ENCODE data around the gene RIMBP2. TPM values are rescaled to one million over a fixed set of nuclear protein-coding genes. Genes with fewer than 3 reads are reported as not detected.

Gene RIMBP2
- total RNA-seq, 1 donor from 2014 or later = 0.27 TPM

- ATAC-seq (no peak), DNase-seq (no peak)
- H3K36me3 ChIP-seq = no peaks in the 10 kb centered on the region
- intact Hi-C loops (cut with DNase I) = no loop called here
- no peak overlapping the region for H3K27ac ChIP-seq
- TF ChIP-seq, protein P1, sequence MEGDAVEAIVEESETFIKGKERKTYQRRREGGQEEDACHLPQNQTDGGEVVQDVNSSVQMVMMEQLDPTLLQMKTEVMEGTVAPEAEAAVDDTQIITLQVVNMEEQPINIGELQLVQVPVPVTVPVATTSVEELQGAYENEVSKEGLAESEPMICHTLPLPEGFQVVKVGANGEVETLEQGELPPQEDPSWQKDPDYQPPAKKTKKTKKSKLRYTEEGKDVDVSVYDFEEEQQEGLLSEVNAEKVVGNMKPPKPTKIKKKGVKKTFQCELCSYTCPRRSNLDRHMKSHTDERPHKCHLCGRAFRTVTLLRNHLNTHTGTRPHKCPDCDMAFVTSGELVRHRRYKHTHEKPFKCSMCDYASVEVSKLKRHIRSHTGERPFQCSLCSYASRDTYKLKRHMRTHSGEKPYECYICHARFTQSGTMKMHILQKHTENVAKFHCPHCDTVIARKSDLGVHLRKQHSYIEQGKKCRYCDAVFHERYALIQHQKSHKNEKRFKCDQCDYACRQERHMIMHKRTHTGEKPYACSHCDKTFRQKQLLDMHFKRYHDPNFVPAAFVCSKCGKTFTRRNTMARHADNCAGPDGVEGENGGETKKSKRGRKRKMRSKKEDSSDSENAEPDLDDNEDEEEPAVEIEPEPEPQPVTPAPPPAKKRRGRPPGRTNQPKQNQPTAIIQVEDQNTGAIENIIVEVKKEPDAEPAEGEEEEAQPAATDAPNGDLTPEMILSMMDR (IDR thresholded peaks at IDR 0.05) = no peak
- no peak overlapping the region for H3K4me3 ChIP-seq
- no peaks in the 10 kb centered on the region for H3K27me3 ChIP-seq (ENCODE audit: low read depth)
- no peaks in the 10 kb centered on the region for H3K4me1 ChIP-seq
- H3K9me3 ChIP-seq = no peaks in the 10 kb centered on the region
Observed at GRCh38 chr12:130451001-130451930, 264.8 kb downstream of the RIMBP2 start.

- no peak overlapping the region for H3K27ac ChIP-seq
- intact Hi-C loops (cut with DNase I) = no loop called here
- no peaks in the 10 kb centered on the region for H3K4me1 ChIP-seq
- DNase-seq = no peak
- ATAC-seq = no peak
- H3K9me3 ChIP-seq = no peaks in the 10 kb centered on the region
- H3K27me3 ChIP-seq (ENCODE audit: low read depth) = no peaks in the 10 kb centered on the region
- H3K36me3 ChIP-seq = no peaks in the 10 kb centered on the region
- TF ChIP-seq, protein P1 (IDR thresholded peaks at IDR 0.05) = no peak
- H3K4me3 ChIP-seq = no peak overlapping the region
Observed at GRCh38 chr12:130449291-130449690, 266.8 kb downstream of the RIMBP2 start.

- no peaks in the 10 kb centered on the region for H3K36me3 ChIP-seq
- ATAC-seq (no peak), DNase-seq (no peak)
- no peaks in the 10 kb centered on the region for H3K9me3 ChIP-seq
- no peak overlapping the region for H3K27ac ChIP-seq
- TF ChIP-seq, protein P1 (IDR thresholded peaks at IDR 0.05) = no peak
- intact Hi-C loops (cut with DNase I) = no loop called here
- H3K27me3 ChIP-seq (ENCODE audit: low read depth) = no peaks in the 10 kb centered on the region
- no peak overlapping the region for H3K4me3 ChIP-seq
- no peaks in the 10 kb centered on the region for H3K4me1 ChIP-seq
Observed at GRCh38 chr12:130448044-130448821, 267.9 kb downstream of the RIMBP2 start.

- H3K4me1 ChIP-seq = no peaks in the 10 kb centered on the region
- H3K9me3 ChIP-seq = no peaks in the 10 kb centered on the region
- no peaks in the 10 kb centered on the region for H3K36me3 ChIP-seq
- ATAC-seq = no peak
- DNase-seq = no peak
- intact Hi-C loops (cut with DNase I) = no loop called here
- H3K27ac ChIP-seq = no peak overlapping the region
- TF ChIP-seq, protein P1 (IDR thresholded peaks at IDR 0.05) = no peak
- no peak overlapping the region for H3K4me3 ChIP-seq
- no peaks in the 10 kb centered on the region for H3K27me3 ChIP-seq (ENCODE audit: low read depth)
Observed at GRCh38 chr12:130447655-130447965, 268.5 kb downstream of the RIMBP2 start.

DNA sequence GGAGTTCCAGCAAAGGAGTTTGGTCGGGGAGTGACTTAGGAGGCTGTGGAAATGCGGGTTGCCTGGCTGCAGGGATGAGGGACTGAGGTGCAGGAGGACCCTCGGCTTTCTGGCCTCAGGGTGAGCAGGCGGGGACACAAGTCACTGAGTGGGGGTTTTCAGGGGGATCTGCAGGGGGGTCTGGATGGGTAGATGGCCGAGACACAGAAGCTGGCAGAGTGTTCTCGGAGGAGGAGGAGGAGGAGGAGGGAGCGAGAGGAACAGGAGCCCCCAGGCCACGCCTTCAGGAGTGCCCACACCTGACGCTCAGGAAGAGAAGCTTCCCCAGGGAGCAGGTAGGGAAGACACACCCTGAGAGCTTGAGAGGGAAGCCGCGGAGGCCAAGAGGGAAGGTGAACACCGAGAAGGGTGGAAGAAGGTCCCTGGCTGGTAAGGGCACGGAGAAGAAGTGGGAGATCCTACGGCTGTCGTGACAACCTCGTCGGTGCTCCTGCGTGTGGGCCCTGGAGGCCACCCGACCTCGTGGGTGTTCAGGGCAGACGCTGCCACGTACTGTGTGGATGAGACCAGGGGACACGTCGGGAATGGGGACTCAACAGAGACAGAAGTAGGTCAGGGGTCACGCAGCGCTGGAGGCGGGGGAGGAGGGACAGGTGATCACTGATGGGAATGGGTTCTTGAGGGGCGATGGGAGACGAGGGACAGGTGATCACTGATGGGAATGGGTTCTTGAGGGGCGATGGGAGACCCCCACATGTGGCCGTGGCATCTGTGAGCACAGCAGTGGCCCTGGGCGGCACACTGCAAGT is 269.0 kb downstream of the RIMBP2 start:
- intact Hi-C loops (cut with DNase I) = no loop called here

More for the DNA sequence above, 269.0 kb downstream of the RIMBP2 start:
- H3K9me3 ChIP-seq = no peaks in the 10 kb centered on the region
- no peaks in the 10 kb centered on the region for H3K27me3 ChIP-seq (ENCODE audit: low read depth)
- H3K36me3 ChIP-seq = no peaks in the 10 kb centered on the region
- H3K4me3 ChIP-seq = no peak overlapping the region
- no peak for DNase-seq
- H3K27ac ChIP-seq = no peak overlapping the region
- TF ChIP-seq, protein P1 (IDR thresholded peaks at IDR 0.05) = no peak
- no peak for ATAC-seq
- no peaks in the 10 kb centered on the region for H3K4me1 ChIP-seq
